Mucosa of rectum (tissue), 2 donors: ENCODE data around the gene FAM227B.
"Not testable (repeated sequence)": the region's sequence is repeated elsewhere in the genome, so short reads cannot be mapped to it uniquely, and the experiment has no call there.

Experiments used
- H3K27ac ChIP-seq, 2 donors: one replicate each; pipeline ENCODE4 v1.7.0; 2013; ENCODE audit warnings: inconsistent platforms in 2 of 2, low read depth in 2 of 2, low read length in 2 of 2
- H3K27me3 ChIP-seq, 2 donors: one replicate each; pipeline ENCODE4 v1.7.0; 2013; ENCODE audit warnings: low read length in 2 of 2; ENCODE audit not compliant: control insufficient read depth in 2 of 2, insufficient read depth in 2 of 2
- H3K36me3 ChIP-seq, 2 donors: one replicate each; pipeline ENCODE4 v1.7.0; 2013; ENCODE audit warnings: low read length in 2 of 2; ENCODE audit not compliant: control insufficient read depth in 2 of 2, insufficient read depth in 2 of 2
- H3K4me1 ChIP-seq, 2 donors: one replicate each; pipeline ENCODE4 v1.7.0; 2013; ENCODE audit warnings: low read length in 2 of 2, mild to moderate bottlenecking in 1 of 2; ENCODE audit not compliant: control insufficient read depth in 2 of 2, insufficient read depth in 2 of 2
- H3K4me3 ChIP-seq, 2 donors: one replicate each; pipeline ENCODE4 v1.7.0; 2013; ENCODE audit warnings: low read length in 2 of 2
- H3K9ac ChIP-seq, 2 donors: one replicate each; pipeline ENCODE4 v1.7.0; 2013; ENCODE audit warnings: low read length in 2 of 2, low read depth in 1 of 2, mild to moderate bottlenecking in 1 of 2
- H3K9me3 ChIP-seq, 2 donors: one replicate each; pipeline ENCODE4 v1.7.0; 2013; ENCODE audit warnings: low read length in 2 of 2; ENCODE audit not compliant: control insufficient read depth in 2 of 2
- donor health status: healthy.
- donor health status: Normal muscosa, but diverticular disease.

The FAM227B gene

GRCh38 chr15:49412797-49413196 is 207.8 kb downstream of the FAM227B start:
- no peaks in the 10 kb centered on the region for H3K27me3 ChIP-seq
- no peak overlapping the region for H3K9ac ChIP-seq
- no peaks in the 10 kb centered on the region for H3K9me3 ChIP-seq
- no peaks in the 10 kb centered on the region for H3K36me3 ChIP-seq
- no peak overlapping the region for H3K4me3 ChIP-seq
- no peaks in the 10 kb centered on the region for H3K4me1 ChIP-seq
- no peak overlapping the region for H3K27ac ChIP-seq

GRCh38 chr15:49410641-49411040 is 210.0 kb downstream of the FAM227B start:
- Histone ChIP-seq H3K4me3 (no peak overlapping the region), H3K27ac (no peak overlapping the region), H3K4me1 (no peaks in the 10 kb centered on the region), H3K36me3 (no peaks in the 10 kb centered on the region), H3K9me3 (no peaks in the 10 kb centered on the region), H3K9ac (no peak overlapping the region), H3K27me3 (no peaks in the 10 kb centered on the region)

GRCh38 chr15:49406352-49407118 is 214.1 kb downstream of the FAM227B start:
- Histone ChIP-seq H3K4me1 (no peaks in the 10 kb centered on the region), H3K27me3 (no peaks in the 10 kb centered on the region), H3K27ac (no peak overlapping the region), H3K9me3 (no peaks in the 10 kb centered on the region), H3K4me3 (no peak overlapping the region), H3K36me3 (no peaks in the 10 kb centered on the region), H3K9ac (no peak overlapping the region)

GRCh38 chr15:49402515-49403296 is 217.9 kb downstream of the FAM227B start:
- not testable (repeated sequence) for H3K4me1 ChIP-seq, H3K4me3 ChIP-seq, H3K9ac ChIP-seq, H3K27ac ChIP-seq, H3K36me3 ChIP-seq, H3K27me3 ChIP-seq, H3K9me3 ChIP-seq

- H3K9me3 ChIP-seq: no peaks in the 10 kb centered on the region
- no peaks in the 10 kb centered on the region for H3K36me3 ChIP-seq
- H3K27ac ChIP-seq: no peak overlapping the region
- no peaks in the 10 kb centered on the region for H3K4me1 ChIP-seq
- H3K9ac ChIP-seq: no peak overlapping the region
- no peaks in the 10 kb centered on the region for H3K27me3 ChIP-seq
- no peak overlapping the region for H3K4me3 ChIP-seq
Measured at GRCh38 chr15:49387471-49387870, 233.1 kb downstream of the FAM227B start.

- Histone ChIP-seq H3K27me3 (no peaks in the 10 kb centered on the region), H3K36me3 (no peaks in the 10 kb centered on the region), H3K9ac (no peak overlapping the region), H3K4me1 (no peaks in the 10 kb centered on the region), H3K27ac (no peak overlapping the region), H3K4me3 (no peak overlapping the region), H3K9me3 (no peaks in the 10 kb centered on the region)
Measured at GRCh38 chr15:49383266-49383665, 237.4 kb downstream of the FAM227B start.

- H3K4me1 ChIP-seq: no peaks in the 10 kb centered on the region
- no peak overlapping the region for H3K27ac ChIP-seq
- H3K9me3 ChIP-seq: no peaks in the 10 kb centered on the region
- H3K4me3 ChIP-seq: no peak overlapping the region
- H3K9ac ChIP-seq: no peak overlapping the region
- H3K36me3 ChIP-seq: no peaks in the 10 kb centered on the region
- H3K27me3 ChIP-seq: no peaks in the 10 kb centered on the region
Measured at GRCh38 chr15:49382394-49382793, 238.2 kb downstream of the FAM227B start.

GRCh38 chr15:49380912-49381311 is 239.7 kb downstream of the FAM227B start:
- H3K9ac ChIP-seq: no peak overlapping the region
- no peak overlapping the region for H3K4me3 ChIP-seq
- no peaks in the 10 kb centered on the region for H3K36me3 ChIP-seq
- H3K27ac ChIP-seq: no peak overlapping the region
- no peaks in the 10 kb centered on the region for H3K9me3 ChIP-seq
- no peaks in the 10 kb centered on the region for H3K27me3 ChIP-seq
- no peaks in the 10 kb centered on the region for H3K4me1 ChIP-seq

- H3K9me3 ChIP-seq: no peaks in the 10 kb centered on the region
- no peaks in the 10 kb centered on the region for H3K4me1 ChIP-seq
Measured at GRCh38 chr15:49379996-49380395, 240.6 kb downstream of the FAM227B start.

GRCh38 chr15:49372366-49372765 is 248.3 kb downstream of the FAM227B start:
- no peaks in the 10 kb centered on the region for H3K27me3 ChIP-seq

More at GRCh38 chr15:49379996-49380395, 240.6 kb downstream of the FAM227B start:
- no peak overlapping the region for H3K4me3 ChIP-seq
- H3K36me3 ChIP-seq: no peaks in the 10 kb centered on the region
- H3K9ac ChIP-seq: no peak overlapping the region
- no peak overlapping the region for H3K27ac ChIP-seq
- H3K27me3 ChIP-seq: no peaks in the 10 kb centered on the region

More at GRCh38 chr15:49372366-49372765, 248.3 kb downstream of the FAM227B start:
- Histone ChIP-seq H3K27ac (no peak overlapping the region), H3K36me3 (no peaks in the 10 kb centered on the region), H3K4me1 (no peaks in the 10 kb centered on the region), H3K4me3 (no peak overlapping the region), H3K9me3 (no peaks in the 10 kb centered on the region), H3K9ac (no peak overlapping the region)
